Thoracic aorta (tissue), 2 donors: ENCODE data around the gene SCGB3A2. TPM values are rescaled to one million over a fixed set of nuclear protein-coding genes. Genes with fewer than 3 reads are reported as not detected.
A peak's percentile ranks its signal among the peaks of the same experiment; 100 is the strongest.

Experiments used
- ATAC-seq: fragments of 150-250 bp; one replicate; pipeline ENCODE4 v1.8.0; 2017; ENCODE audit warnings: low read depth; ENCODE audit not compliant: insufficient number of reproducible peaks, low FRiP score
- DNase-seq: peaks from one replicate; pipeline ENCODE4 v3.0.0-alpha.2; 2020; ENCODE audit warnings: low spot score
- H3K27ac ChIP-seq, 2 donors: fragments of 200-600 bp; sonication (generic); 1 replicate in 1 of 2; 2 replicates in 1 of 2; pipeline ENCODE4 v1.5.1; 2016; ENCODE audit warnings: mild to moderate bottlenecking in 2 of 2, moderate library complexity in 2 of 2
- H3K27me3 ChIP-seq: fragments of 200-600 bp; sonication (generic); replicated peaks from 2 replicates; pipeline ENCODE4 v1.6.0; 2016; ENCODE audit warnings: mild to moderate bottlenecking; ENCODE audit not compliant: insufficient read depth
- H3K36me3 ChIP-seq: fragments of 200-600 bp; sonication (generic); one replicate; pipeline ENCODE4 v1.5.1; 2016
- H3K4me1 ChIP-seq, 2 donors: fragments of 200-600 bp; sonication (generic); 1 replicate in 1 of 2; 2 replicates in 1 of 2; pipeline versions ENCODE4 v1.5.1 to v1.6.0; 2016; ENCODE audit warnings: low read depth in 2 of 2, mild to moderate bottlenecking in 1 of 2; ENCODE audit not compliant: control insufficient read depth in 1 of 2
- H3K4me3 ChIP-seq: fragments of 200-600 bp; sonication (generic); 2 replicates; pipeline ENCODE4 v1.5.1; 2016; ENCODE audit warnings: mild to moderate bottlenecking
- H3K9me3 ChIP-seq: fragments of 200-600 bp; sonication (generic); 2 replicates; pipeline ENCODE4 v1.5.1; 2016
- total RNA-seq, 2 donors: library from RNA; depleted of rRNA; stranded (reverse); fragments of >200 nt; gene quantifications; one replicate each; pipeline versions ENCODE4 v1.1.0 to v1.2.3, GENCODE V29; 2016
- TF ChIP-seq, protein P1 (sequence below): fragments of 200-600 bp; sonication (generic); IDR thresholded peaks from one replicate; pipeline ENCODE4 v1.5.1; 2019; ENCODE audit warnings: antibody characterized with exemption

SCGB3A2 gene
- total RNA-seq, 2 donors from 2014 or later, result not detected

DNA sequence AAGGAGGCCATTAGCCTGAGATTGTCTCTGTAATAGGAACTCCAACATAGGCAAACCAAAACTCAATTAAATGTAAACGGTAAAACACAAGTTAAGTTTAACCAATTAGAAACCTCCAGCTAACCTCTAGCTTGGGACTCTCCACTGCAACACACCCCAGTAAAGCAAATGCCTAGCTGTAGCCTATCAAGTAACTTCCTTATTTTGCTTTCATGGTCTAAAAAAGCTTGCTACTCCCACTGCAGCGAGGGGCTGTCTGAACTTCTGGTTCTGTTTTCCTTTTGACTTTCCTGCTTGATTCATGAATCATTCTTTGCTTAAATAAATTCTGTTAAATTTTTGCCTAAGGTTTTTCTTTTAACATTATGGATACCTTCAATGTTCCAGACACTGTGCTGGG lies 52.3 kb downstream of the SCGB3A2 start:
- no peak for ATAC-seq

More for the DNA sequence above, 52.3 kb downstream of the SCGB3A2 start:
- no peaks in the 10 kb centered on the region for H3K27me3 ChIP-seq
- TF ChIP-seq, protein P1, sequence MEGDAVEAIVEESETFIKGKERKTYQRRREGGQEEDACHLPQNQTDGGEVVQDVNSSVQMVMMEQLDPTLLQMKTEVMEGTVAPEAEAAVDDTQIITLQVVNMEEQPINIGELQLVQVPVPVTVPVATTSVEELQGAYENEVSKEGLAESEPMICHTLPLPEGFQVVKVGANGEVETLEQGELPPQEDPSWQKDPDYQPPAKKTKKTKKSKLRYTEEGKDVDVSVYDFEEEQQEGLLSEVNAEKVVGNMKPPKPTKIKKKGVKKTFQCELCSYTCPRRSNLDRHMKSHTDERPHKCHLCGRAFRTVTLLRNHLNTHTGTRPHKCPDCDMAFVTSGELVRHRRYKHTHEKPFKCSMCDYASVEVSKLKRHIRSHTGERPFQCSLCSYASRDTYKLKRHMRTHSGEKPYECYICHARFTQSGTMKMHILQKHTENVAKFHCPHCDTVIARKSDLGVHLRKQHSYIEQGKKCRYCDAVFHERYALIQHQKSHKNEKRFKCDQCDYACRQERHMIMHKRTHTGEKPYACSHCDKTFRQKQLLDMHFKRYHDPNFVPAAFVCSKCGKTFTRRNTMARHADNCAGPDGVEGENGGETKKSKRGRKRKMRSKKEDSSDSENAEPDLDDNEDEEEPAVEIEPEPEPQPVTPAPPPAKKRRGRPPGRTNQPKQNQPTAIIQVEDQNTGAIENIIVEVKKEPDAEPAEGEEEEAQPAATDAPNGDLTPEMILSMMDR, result no peak
- peak overlapping the region; percentile 7 to 69 for H3K27ac ChIP-seq
- H3K4me1 ChIP-seq, result peaks cover 23 to 41% of the 10 kb centered on the region in 2 donors
- no peaks in the 10 kb centered on the region for H3K9me3 ChIP-seq
- DNase-seq, result no peak
- H3K4me3 ChIP-seq, result no peak overlapping the region
- no peaks in the 10 kb centered on the region for H3K36me3 ChIP-seq

Other genes starting within 250 kb of the SCGB3A2 start
- 1 to 10 TPM in 1 of 2 donors, under 1 TPM in 1; 0.49 to 1.6 TPM for gene JAKMIP2, start 96.0 kb upstream of the SCGB3A2 start, total RNA-seq
- gene SPINK1, start 47.0 kb upstream of the SCGB3A2 start, total RNA-seq, result 1 to 10 TPM in 1 of 2 donors, not detected in 1; 3.4 TPM
- gene C5orf46, start 27.8 kb downstream of the SCGB3A2 start, total RNA-seq, result 10 to 100 TPM; 28.6 to 50.6 TPM
- under 1 TPM in 1 of 2 donors, not detected in 1; 0.54 TPM for gene SPINK5, start 185.3 kb downstream of the SCGB3A2 start, total RNA-seq